Measurements from ENCODE around the gene ARHGAP1. TPM values are rescaled to one million over a fixed set of nuclear protein-coding genes. Genes with fewer than 3 reads are reported as not detected.

The ARHGAP1 gene
- total RNA-seq, 3 donors from 2014 or later, result 26.5 to 55.7 (median 33.8) TPM

- no peak for DNase-seq (ENCODE audit: low spot score in 2 of 2)
- Histone ChIP-seq H3K27ac (no peak overlapping the region), H3K27me3 (no peaks in the 10 kb centered on the region), H3K4me3 (no peak overlapping the region), H3K36me3 (no peaks in the 10 kb centered on the region), H3K4me1 (no peaks in the 10 kb centered on the region), H3K9me3 (no peaks in the 10 kb centered on the region)
- TF ChIP-seq POLR2A (IDR thresholded peaks at IDR 0.05), result no peak
- no peak for TF ChIP-seq CTCF (IDR thresholded peaks at IDR 0.05)
- TF ChIP-seq POLR2AphosphoS5 (IDR thresholded peaks at IDR 0.05), result no peak
- intact Hi-C loops (cut with DNase I; ENCODE audit: low total_unique reads), result no loop called here
These were observed 35.7 kb upstream of the ARHGAP1 start for GRCh38 chr11:46736146-46736545.

- no peak for TF ChIP-seq POLR2A (IDR thresholded peaks at IDR 0.05)
- no peak for TF ChIP-seq CTCF (IDR thresholded peaks at IDR 0.05)
- TF ChIP-seq POLR2AphosphoS5 (IDR thresholded peaks at IDR 0.05), result no peak
- no peak overlapping the region for H3K27ac ChIP-seq
- H3K36me3 ChIP-seq, result no peaks in the 10 kb centered on the region
These were observed 32.8 kb upstream of the ARHGAP1 start for GRCh38 chr11:46733234-46733633.

GRCh38 chr11:46731545-46731944 is 31.1 kb upstream of the ARHGAP1 start:
- Histone ChIP-seq H3K27ac (no peak overlapping the region), H3K27me3 (no peaks in the 10 kb centered on the region), H3K4me3 (no peak overlapping the region), H3K36me3 (no peaks in the 10 kb centered on the region), H3K9me3 (no peaks in the 10 kb centered on the region), H3K4me1 (no peaks in the 10 kb centered on the region)
- TF ChIP-seq POLR2AphosphoS5 (IDR thresholded peaks at IDR 0.05), result no peak
- TF ChIP-seq CTCF (IDR thresholded peaks at IDR 0.05), result no peak
- no peak for TF ChIP-seq POLR2A (IDR thresholded peaks at IDR 0.05)
- no peak for DNase-seq (ENCODE audit: low spot score in 2 of 2)
- intact Hi-C loops (cut with DNase I; ENCODE audit: low total_unique reads), result no loop called here

More at GRCh38 chr11:46733234-46733633, 32.8 kb upstream of the ARHGAP1 start:
- Histone ChIP-seq H3K27me3 (no peaks in the 10 kb centered on the region), H3K4me1 (no peaks in the 10 kb centered on the region), H3K4me3 (no peak overlapping the region), H3K9me3 (no peaks in the 10 kb centered on the region)
- intact Hi-C loops (cut with DNase I; ENCODE audit: low total_unique reads), result no loop called here
- DNase-seq (ENCODE audit: low spot score in 2 of 2), result no peak

- H3K4me3 ChIP-seq, result no peak overlapping the region
- intact Hi-C loops (cut with DNase I; ENCODE audit: low total_unique reads), result no loop called here
- no peak overlapping the region for H3K27ac ChIP-seq
- no peaks in the 10 kb centered on the region for H3K36me3 ChIP-seq
- DNase-seq (ENCODE audit: low spot score in 2 of 2), result no peak
- H3K9me3 ChIP-seq, result no peaks in the 10 kb centered on the region
- TF ChIP-seq POLR2A (IDR thresholded peaks at IDR 0.05), result no peak
- TF ChIP-seq POLR2AphosphoS5 (IDR thresholded peaks at IDR 0.05), result no peak
- TF ChIP-seq CTCF (IDR thresholded peaks at IDR 0.05), result no peak
- no peaks in the 10 kb centered on the region for H3K4me1 ChIP-seq
- no peaks in the 10 kb centered on the region for H3K27me3 ChIP-seq
These were observed 28.9 kb upstream of the ARHGAP1 start for GRCh38 chr11:46729110-46730027.

GRCh38 chr11:46728659-46729040 is 28.2 kb upstream of the ARHGAP1 start:
- Histone ChIP-seq H3K27ac (no peak overlapping the region), H3K9me3 (no peaks in the 10 kb centered on the region), H3K27me3 (no peaks in the 10 kb centered on the region), H3K4me3 (no peak overlapping the region), H3K36me3 (no peaks in the 10 kb centered on the region), H3K4me1 (no peaks in the 10 kb centered on the region)
- TF ChIP-seq POLR2AphosphoS5 (IDR thresholded peaks at IDR 0.05) (no peak), CTCF (IDR thresholded peaks at IDR 0.05) (no peak), POLR2A (IDR thresholded peaks at IDR 0.05) (no peak)
- intact Hi-C loops (cut with DNase I; ENCODE audit: low total_unique reads), result no loop called here
- no peak for DNase-seq (ENCODE audit: low spot score in 2 of 2)
